Mammary epithelial cell (primary cell): Measurements from ENCODE around the gene DNAJC3.
"Not testable (repeated sequence)": the region's sequence is repeated elsewhere in the genome, so short reads cannot be mapped to it uniquely, and the experiment has no call there.

ENCODE experiments used
- CTCF ChIP-seq, 2 donors: IDR thresholded peaks in 1 of 2; conservative IDR thresholded peaks in 1 of 2; 2 replicates each; pipeline ENCODE4 v1.5.1; 2011 to 2012; ENCODE audit warnings: inconsistent platforms in 2 of 2, low read length in 2 of 2, mild to moderate bottlenecking in 2 of 2, control low read depth in 1 of 2, low read depth in 1 of 2; ENCODE audit not compliant: insufficient read depth in 1 of 2; ENCODE audit errors: extremely low read depth in 1 of 2
- EZH2 ChIP-seq: IDR thresholded peaks from 2 replicates; pipeline ENCODE4 v1.6.1; 2012; ENCODE audit warnings: low read length, inconsistent platforms, borderline replicate concordance

- TF ChIP-seq CTCF (conservative IDR thresholded peaks at IDR 0.05 in 1 of 2, IDR thresholded peaks at IDR 0.05 in 1 of 2; ENCODE audit: extremely low read depth in 1 of 2, insufficient read depth in 1 of 2, low read depth in 1 of 2, low read length in 2 of 2); EZH2: not testable (repeated sequence)
These were observed 112.4 kb downstream of the DNAJC3 start for GRCh38 chr13:95789315-95789714.
